GM18508 (cell line): ENCODE measurements around the gene SSNA1.
A peak's percentile ranks its signal among the peaks of the same experiment; 100 is the strongest.

ENCODE experiments used
- ATAC-seq: cut with Tn5 transposase; IDR thresholded peaks from one replicate; pipeline ENCODE4 v1.9.1; 2021; ENCODE audit warnings: moderate number of reproducible peaks; ENCODE audit not compliant: insufficient read depth, unreplicated experiment

The SSNA1 gene

DNA sequence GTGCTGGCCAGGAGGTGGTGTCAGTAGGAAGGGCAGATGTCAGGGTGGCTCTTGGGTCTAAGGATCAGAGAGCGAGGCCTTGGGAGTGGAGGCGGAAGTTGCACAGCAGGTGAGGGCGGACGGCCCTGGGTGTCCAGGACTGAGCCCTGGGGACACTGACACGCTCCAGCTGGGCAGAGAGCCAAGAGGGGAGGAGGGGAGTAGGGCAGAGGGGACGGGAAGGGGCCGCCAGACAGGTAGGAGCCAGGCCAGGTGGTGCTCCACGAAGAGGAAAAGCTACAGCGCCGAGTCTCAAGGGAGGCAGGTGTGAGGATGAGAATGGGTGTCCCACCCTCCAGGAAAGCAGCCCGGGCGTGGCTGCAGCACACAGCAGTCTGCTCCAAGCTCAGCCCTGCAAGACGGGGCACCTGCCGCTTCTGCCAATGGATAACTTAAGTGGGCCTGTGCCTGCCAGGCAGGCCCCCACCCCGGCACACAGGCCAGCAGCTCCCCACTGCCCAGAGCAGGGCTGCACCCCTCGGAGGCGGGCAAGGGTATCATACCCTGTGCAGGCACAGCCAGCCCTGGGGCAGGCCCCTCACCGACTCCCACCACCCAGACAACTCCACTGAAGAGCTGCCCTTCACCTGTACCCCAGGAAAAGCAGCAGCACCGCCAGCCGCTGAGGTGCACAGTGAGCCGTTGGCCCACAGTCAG is 7.2 kb downstream of the SSNA1 start:
- no peak for ATAC-seq

DNA sequence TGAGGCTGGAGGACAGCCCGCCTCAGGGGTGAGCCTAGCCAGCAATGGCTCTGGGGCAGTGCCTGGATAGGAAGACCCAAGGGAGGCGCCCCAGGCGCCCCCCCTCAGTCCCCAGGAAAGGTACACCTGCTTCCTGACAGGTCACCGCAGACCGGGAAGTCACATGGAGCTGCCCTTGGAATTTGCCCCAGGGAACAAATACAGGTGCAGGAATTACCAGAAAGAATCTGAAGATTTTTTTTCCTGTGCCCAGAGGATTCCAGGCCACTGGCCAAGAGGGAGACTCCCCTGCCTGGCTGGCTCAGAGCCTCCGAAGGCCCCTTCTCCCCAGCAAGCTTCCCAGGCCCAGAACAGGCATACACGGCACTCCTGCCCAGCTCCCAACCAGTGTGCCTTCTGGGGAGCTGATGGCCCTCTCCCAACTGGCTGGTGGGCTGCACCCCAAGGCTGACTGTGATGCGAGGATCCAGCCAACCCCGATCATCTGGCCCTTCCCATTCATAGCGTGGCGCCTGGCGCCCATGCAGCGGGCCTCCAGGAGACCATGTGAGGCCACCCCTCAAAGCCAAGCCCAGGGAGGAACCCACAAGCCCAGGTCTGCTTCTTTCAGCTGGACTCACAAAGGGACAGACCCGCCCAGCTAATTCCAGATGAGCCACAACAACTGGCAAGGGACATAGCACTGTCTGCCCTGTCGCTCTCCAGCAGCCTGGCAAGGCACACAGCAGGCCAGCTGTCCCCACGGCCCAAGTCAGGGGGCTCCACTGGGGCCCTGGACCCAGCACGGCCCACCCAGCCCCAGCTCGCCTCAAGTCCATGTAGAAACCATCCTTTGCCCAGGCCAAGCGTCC is 9.8 kb downstream of the SSNA1 start:
- no peak for ATAC-seq

DNA sequence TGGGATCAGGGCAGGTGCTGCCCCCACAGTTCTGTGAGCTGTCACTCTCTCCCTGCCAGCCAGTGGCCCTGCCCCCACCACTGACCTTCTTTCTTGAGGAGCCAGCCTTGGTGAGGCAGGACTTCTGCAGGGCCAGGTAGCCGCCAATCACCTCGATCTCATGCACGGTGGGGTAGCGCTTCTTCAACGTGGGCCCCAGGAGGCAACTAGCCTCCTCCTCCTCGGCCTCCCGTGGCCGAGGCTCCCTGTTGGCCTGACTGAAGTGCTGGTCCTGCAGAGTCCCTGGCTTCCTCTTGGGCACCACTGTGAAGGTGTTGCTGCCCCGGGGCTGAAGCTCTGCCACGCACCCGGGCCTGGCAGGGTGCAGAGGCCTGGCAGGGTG is 10.4 kb downstream of the SSNA1 start:
- ATAC-seq = no peak

DNA sequence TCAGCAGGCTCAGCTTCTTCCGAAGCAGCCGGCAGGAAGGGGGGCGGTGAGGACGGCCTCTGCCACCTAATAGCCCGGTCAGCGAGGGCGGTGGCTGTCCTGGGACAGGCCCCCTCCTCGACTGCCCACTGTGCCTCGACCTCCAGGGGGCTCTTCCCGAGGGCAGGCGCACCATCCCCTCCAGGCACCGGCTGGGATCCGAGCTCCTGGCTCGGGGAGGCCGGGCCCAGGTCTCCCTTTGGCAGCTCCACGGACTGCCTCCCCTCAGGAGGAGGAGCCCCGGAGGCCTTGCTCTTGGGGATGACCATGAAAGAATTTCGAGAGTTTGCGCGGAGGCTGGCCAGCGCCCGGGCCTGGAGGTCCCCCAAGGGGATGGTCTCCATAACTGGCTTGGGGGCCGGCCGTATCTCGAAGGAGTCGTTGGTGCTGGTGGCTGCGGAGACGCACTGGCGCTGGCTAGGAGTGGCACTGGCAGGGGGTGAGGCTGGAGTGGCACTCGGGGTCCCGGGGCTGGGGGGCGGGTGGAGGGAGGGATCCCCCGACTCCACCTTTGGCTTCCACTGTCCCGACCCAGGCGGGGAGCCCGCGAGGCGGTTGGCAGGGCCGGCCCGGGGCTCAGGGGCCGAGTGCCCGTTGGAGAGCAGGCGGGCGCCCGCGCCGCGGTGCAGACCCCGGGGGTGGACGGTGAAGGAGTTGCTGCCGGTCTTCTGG is 11.1 kb downstream of the SSNA1 start:
- ATAC-seq = no peak

DNA sequence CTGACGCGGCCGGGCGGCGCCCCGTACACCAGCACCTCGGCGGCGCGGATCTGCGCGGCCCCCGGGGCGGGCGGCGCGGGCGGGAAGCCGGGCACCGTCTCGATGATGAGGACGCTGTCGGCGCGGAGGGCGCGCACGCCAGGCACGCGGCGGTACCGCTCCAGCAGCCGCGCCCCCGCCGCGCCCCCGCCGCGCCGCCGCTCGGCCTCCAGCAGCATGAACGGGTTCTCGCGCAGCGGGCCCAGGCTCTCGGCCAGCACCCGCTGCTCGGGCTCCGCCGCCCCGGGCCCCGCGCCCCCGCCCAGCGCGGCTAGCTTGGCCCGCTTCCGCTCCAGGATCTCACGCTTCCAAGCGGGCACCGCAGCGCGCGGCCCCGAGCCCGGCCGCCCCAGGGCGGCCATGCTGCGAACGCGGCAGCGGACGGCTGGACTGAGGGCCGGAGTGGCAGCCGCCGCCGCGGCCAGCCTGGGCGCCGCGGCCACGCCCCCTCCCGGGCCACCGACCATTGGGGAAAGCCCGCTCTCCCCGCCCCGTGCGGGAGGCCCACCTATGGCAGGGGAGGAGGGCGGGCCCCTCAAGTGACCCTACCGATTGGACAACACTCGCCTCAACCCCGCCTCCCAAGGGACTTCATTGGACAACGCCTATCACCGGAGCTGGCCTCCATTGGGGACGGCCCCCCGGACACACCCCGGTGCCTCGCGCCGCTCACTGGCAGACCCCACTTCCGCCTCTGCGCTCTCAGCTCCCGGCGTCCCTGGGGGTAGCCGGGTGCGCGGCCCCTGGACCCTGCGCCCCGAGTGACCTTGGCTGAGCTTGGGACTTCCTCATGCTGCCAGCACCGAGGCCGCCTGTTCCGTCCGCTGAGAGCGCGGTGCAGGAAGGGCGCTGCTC is 12.1 kb downstream of the SSNA1 start, which contains the start of gene TPRN:
Gene TPRN, minus strand, starts transcription at position 431 of the 894 bp plus-strand sequence. Its CDS starts 30 bp downstream, at position 401.
- ATAC-seq = peak; percentile 69

DNA sequence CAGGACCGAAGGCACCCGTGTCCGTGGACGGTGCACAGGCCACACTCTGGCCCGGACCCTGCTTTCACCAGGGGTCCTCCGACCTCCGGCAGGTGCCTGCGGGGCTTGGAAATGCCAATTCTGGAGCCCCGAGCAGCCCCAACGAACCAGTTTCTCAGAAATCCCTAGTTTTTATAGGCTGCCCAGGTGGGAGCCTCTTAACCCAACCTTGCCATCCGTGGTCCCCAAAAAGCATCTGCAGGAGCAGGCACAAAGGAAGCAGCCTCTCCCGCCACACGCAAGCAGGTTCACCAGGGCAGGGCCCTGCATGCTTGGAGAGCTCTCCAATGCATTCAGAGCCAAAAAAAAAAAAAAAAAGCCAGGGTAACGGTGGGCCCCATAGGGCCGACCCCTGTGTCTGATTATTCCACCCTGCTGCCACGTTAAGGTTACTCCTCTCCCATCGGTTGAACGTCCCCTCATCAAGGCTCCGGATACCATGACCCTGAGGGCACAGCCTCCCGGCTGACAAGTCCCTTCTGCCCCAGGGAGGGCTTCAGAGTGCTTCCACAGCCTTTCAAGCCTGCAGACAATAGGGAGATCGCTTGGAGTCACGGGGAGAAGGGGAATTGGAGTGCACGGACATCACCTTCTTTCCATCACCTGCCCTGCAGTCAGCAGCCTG is 12.9 kb downstream of the SSNA1 start:
- no peak for ATAC-seq

DNA sequence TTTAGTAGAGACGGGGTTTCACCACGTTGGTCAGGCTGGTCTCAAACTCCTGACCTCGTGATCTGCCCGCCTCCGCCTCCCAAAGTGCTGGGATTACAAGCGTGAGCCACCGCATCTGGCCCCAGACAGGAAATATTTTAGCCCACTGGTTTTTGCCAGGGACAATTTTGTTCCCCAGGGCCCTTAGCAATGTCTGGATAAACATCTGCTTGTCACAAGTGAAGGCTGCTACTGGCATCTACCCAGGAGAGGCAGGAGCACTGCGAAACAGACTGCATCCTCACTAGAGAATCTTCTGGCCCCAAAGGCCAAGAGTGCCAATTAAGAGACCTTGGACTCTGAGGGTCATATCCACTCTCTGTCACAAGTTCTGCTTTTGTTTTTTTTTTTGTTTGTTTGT is 14.5 kb downstream of the SSNA1 start:
- ATAC-seq = no peak

DNA sequence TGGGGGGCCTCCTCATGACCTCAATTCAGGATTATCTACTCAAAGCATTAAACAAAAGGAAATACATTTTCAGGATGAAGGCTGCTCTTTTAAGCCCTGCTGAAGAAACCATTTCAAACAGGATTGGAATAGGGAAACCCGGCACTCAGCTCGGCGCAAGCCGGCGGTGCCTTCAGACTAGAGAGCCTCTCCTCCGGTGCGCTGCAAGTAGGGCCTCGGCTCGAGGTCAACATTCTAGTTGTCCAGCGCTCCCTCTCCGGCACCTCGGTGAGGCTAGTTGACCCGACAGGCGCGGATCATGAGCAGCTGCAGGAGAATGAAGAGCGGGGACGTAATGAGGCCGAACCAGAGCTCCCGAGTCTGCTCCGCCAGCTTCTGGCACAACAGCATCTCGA is 16.3 kb downstream of the SSNA1 start:
- no peak for ATAC-seq

DNA sequence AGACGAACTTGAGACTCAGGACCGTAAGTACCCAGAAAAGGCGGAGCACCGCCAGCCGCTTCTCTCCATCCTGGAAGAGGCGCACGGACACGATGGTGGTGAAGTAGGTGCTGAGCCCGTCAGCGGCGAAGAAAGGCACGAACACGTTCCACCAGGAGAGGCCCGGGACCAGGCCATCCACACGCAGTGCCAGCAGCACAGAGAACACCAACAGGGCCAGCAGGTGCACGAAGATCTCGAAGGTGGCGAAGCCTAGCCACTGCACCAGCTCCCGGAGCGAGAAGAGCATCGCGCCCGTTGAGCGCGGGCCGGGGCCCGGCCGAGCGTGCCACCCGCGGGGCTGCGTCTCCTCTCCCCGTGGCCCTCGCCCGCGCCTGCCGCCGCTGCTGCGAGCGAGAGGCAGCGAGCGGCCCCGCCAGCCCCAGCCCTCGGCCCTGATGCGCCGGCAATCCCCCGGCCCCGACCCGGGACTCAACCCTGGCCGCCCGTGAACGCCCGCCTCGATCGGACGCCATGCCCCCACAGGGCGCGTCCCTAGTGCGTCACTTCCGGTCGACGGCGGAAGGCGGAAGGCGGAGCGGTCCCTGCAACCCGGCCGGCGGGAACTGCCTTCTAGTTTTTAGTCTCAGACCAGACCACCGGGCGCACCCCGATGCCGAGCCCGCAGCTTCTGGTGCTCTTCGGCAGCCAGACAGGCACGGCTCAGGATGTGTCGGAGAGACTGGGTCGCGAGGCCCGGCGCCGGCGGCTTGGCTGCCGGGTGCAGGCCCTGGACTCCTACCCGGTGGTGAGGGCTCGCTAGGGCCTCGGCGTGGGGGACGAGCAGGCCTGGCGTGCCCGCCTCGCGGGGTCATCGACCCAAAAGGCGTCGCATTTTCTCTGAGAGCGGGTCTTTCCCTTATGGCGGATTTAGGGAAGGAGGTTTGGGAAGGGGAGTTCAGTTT is 16.9 kb downstream of the SSNA1 start, which contains the start of the genes NDOR1 and TMEM203:
Gene NDOR1, plus strand, starts transcription at position 575 of the 944 bp plus-strand sequence. Its CDS starts 78 bp downstream, at position 653.
Gene TMEM203, minus strand, starts transcription at position 523 of the 944 bp plus-strand sequence. Its CDS starts 234 bp downstream, at position 289.
- no peak for ATAC-seq

DNA sequence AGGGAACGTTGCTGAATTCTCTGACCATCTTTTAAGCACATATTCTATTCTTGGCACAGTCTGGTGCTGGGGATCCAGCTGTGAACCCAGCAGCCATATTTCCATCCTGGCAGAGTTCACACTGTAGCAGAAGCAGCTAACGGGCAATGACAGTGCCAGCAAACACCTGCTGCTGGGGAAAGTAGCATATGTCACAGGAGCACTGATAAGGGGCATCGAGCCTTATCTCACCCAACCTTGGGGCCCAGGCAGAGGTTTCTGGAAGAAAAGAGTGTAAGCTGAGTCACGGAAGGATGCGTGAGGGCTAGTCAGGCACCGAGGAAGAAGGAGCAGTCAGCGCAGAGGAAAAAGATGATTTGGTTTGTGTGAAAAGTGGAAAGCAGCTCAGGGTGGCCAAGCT is 18.1 kb downstream of the SSNA1 start:
- ATAC-seq = no peak

DNA sequence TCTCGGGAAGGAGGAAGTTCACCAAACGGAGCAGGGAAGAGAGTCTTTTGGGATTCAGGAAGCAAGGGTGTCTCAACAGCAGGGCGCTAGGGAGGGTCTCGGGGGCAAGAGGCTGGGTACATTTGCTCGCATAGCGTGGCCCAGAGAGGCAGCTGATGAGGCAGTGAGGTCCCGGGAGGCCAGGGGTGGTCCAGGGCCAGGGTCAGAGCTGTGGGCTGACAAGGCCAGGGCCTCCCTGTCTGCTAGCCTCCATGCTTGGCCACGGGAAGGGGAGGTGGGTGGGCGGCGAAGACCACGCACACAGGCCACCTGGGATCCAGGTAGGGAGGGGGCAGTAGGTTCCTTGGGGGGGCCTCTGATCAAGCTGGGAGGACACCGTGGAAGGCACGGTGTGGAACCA is 23.1 kb downstream of the SSNA1 start:
- ATAC-seq = no peak

DNA sequence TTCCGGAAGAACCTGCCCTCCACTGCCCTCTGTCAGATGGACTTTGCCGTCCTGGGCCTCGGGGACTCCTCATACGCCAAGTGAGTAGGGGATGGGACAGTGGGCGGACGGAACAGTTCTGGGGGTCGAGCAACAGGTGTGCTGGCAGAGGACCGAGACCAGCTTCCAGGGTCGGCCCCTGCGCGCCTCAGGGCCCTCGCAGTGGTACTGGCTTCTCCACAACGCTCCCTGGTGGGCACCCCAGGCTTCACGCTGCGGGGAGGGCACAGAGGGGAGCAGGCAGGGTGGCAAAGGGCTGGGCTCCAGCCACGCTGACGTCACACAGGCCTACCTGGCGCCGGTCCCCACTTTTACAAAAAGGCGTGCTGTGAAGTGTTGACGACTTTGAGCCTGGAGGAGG is 24.0 kb downstream of the SSNA1 start:
- no peak for ATAC-seq

DNA sequence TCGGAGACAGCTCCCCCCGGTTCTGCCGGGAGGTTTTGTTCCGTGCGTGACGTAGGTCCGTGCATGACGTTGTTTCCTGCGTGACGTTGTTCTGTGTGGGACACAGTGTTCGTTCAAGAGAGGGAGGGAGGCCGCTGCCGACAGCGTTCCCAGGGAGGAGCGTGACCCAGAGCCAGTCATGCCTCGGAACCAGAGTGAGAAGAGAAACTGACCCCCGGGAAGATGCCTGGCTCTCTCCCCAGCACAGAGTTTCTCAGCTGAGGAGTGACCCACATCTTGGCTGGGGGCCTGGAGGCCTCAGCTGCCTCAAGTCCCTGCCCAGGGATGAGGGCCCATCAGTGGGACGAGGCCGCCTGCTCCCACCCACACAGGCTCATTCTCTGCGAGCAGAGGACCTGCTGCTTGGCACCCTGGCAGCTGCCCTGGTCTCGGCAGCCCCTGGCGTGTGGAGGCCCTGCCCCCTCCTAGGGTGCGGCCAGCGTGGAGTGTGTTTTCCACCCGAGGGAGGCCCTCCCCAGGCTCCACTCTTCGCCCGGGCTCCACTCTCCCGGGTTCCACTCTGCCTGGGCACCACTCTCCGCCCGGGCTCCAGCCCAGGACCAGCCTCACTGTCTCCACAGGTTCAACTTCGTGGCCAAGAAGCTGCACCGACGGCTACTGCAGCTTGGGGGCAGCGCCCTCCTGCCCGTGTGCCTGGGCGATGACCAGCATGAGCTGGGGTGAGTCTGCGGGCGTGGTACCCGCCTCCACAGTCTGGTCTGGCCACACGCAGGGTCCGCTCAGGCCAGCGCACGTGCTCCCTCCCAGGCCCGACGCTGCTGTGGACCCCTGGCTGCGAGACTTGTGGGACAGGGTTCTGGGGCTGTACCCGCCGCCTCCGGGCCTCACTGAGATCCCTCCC is 24.9 kb downstream of the SSNA1 start:
- ATAC-seq = no peak

DNA sequence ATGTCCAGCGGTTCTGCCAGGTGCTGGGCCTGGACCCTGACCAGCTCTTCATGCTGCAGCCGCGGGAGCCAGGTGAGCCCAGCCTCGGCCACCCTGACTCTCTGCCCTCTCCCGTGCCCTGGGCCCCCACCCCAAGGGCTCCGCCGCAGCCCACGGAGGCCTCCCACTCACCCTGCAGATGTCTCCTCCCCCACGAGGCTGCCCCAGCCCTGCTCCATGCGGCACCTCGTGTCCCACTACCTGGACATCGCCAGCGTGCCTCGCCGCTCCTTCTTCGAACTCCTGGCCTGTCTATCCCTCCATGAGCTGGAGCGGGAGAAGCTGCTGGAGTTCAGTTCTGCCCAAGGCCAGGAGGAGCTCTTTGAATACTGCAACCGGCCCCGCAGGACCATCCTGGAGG is 26.1 kb downstream of the SSNA1 start:
- no peak for ATAC-seq

DNA sequence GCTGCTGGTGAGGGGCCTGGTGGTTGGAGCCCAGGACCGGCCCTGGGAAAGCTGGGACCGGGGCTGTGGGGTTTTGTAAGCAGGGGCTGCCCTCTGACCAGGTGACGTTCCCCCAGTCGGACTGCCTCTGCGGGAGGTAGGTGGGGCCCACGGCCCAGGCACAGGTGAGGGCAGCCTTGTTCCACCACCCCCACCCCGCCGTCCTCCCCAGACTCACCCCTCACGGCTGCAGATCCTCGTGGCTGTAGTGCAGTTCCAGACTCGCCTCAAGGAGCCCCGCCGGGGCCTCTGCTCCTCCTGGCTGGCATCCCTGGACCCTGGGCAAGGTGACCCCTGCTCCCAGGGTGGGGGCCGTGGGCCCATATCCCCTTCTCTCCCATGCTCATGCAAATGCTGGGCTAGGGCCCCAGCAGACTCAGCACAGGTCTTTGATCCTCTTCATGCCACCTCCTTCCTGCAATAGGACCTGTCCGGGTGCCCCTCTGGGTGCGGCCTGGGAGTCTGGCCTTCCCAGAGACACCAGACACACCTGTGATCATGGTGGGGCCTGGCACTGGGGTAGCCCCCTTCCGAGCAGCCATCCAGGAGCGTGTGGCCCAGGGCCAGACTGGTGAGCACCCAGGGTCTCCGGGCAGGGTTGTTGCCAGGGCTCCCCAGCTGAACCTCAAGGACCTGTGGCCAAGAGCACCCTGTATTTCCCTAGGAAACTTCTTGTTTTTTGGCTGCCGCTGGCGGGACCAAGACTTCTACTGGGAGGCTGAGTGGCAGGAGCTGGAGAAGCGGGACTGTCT is 26.9 kb downstream of the SSNA1 start:
- no peak for ATAC-seq

DNA sequence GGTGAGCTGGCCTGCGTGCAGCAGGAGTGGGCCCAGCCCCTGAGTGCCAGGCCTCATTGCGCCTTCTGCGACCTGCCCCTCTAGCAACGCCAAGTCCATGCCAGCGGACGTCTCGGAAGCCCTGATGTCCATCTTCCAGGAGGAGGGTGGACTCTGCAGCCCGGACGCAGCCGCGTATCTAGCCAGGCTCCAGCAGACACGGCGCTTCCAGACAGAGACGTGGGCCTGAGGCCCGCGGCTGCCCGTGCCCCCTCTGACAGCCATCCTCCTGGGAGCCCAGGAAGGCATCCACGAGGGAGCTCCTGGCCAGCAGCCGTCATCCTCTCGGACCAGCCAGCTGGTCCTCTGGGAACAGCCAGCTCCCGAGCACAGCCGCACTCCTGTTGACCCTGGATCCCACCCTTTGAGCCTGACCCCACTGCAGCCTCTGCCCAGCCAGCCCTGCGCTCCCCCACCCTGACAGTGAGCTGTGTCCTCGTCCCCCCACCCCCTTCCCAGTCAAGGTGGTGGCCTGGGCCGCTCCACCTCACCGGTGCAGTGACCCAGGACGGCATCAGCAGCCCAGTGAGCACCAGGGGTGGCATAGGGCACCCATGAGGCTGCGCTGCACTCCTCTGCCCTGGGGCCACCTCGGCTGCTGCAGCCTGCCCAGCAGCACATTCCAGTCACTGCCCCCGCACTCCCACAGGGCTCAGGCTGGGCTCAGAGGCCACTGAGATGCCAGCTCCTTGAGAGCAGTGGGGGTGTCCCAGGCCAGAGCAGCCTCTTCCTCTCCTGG is 27.9 kb downstream of the SSNA1 start:
- ATAC-seq = no peak
